K562 (cell line): ENCODE data around the gene NMB. TPM values are rescaled to one million over a fixed set of nuclear protein-coding genes. Genes with fewer than 3 reads are reported as not detected.

Source experiments
- BACH1 ChIP-seq: fragments of 200-800 bp; sonication (Bioruptor generic); IDR thresholded peaks from 2 replicates; pipeline ENCODE4 v1.6.1; 2016; ENCODE audit warnings: missing genetic modification characterization, missing compliant biosample characterization
- BRF2 ChIP-seq: IDR thresholded peaks from 3 replicates; pipeline ENCODE4 v1.6.1; 2011; ENCODE audit warnings: borderline replicate concordance, mild to moderate bottlenecking; ENCODE audit not compliant: insufficient read length, insufficient read depth
- GABPA ChIP-seq: fragments of 200-800 bp; sonication (Bioruptor generic); conservative IDR thresholded peaks from 2 replicates; pipeline ENCODE4 v1.6.1; 2016; ENCODE audit warnings: low read depth, missing genetic modification characterization, missing compliant biosample characterization
- GABPB1 ChIP-seq: sonication (generic); formaldehyde crosslinking; IDR thresholded peaks from 2 replicates; pipeline ENCODE4 v1.8.0; 2022; ENCODE audit warnings: mild to moderate bottlenecking, missing genetic modification reagents
- MXI1 ChIP-seq: IDR thresholded peaks from 2 replicates; pipeline ENCODE4 v1.6.1; 2011; ENCODE audit warnings: low read depth, mild to moderate bottlenecking, improper control_type of control experiment, low read length
- MYC ChIP-seq, 2 experiments: fragments of 250-450 bp in 1 of 2; sonication (Bioruptor Pico) in 1 of 2; IDR thresholded peaks; 2 replicates each; pipeline versions ENCODE4 v1.5.1 to v1.6.1; 2012 to 2021; ENCODE audit warnings: low read depth in 2 of 2, borderline replicate concordance in 1 of 2, improper control_type of control experiment in 1 of 2, low read length in 1 of 2, mild to moderate bottlenecking in 1 of 2, moderate library complexity in 1 of 2
- PHF20 ChIP-seq: fragments of 450-650 bp; IDR thresholded peaks from 2 replicates; pipeline ENCODE4 v1.6.1; 2018; ENCODE audit not compliant: partially characterized antibody
- PHF8 ChIP-seq: fragments of 200-600 bp; sonication (generic); IDR thresholded peaks from 2 replicates; pipeline ENCODE4 v1.6.1; 2012; ENCODE audit warnings: mixed run types, mild to moderate bottlenecking, inconsistent platforms, low read length, moderate library complexity, borderline replicate concordance
- RBM22 ChIP-seq: fragments of 200-400 bp; formaldehyde crosslinking; IDR thresholded peaks from 2 replicates; pipeline ENCODE4 v1.6.1; 2018; ENCODE audit warnings: low read length, low read depth; ENCODE audit not compliant: poor library complexity, severe bottlenecking
- SMC3 ChIP-seq: conservative IDR thresholded peaks from 2 replicates; pipeline ENCODE4 v1.6.1; 2011; ENCODE audit warnings: low read depth, low read length, improper control_type of control experiment; ENCODE audit not compliant: insufficient read depth
- TFE3 ChIP-seq: fragments of 450-650 bp; formaldehyde crosslinking; IDR thresholded peaks from 2 replicates; pipeline ENCODE4 v1.4.0; 2020; ENCODE audit warnings: mild to moderate bottlenecking, mixed read lengths
- TOE1 ChIP-seq, 2 experiments: fragments of 450-650 bp in 1 of 2; sonication (generic) in 1 of 2; formaldehyde crosslinking in 1 of 2; IDR thresholded peaks; 2 replicates each; pipeline versions ENCODE4 v1.7.1 to v1.8.0; 2016 to 2022; ENCODE audit warnings: borderline replicate concordance in 2 of 2, mild to moderate bottlenecking in 2 of 2, antibody characterized with exemption in 1 of 2, inconsistent platforms in 1 of 2, low read depth in 1 of 2, missing genetic modification reagents in 1 of 2, moderate library complexity in 1 of 2
- ZNF316 ChIP-seq: fragments of 450-650 bp; IDR thresholded peaks from 2 replicates; pipeline ENCODE4 v1.6.1; 2016
- ZNF609 ChIP-seq: sonication (generic); formaldehyde crosslinking; IDR thresholded peaks from 2 replicates; pipeline ENCODE4 v1.8.1; 2023; ENCODE audit warnings: missing genetic modification reagents, mild to moderate bottlenecking, borderline replicate concordance
- ZNF75A ChIP-seq: fragments of 450-650 bp; formaldehyde crosslinking; IDR thresholded peaks from 2 replicates; pipeline ENCODE4 v1.4.0; 2020; ENCODE audit warnings: mild to moderate bottlenecking
- ZNF830 ChIP-seq: fragments of 250-450 bp; sonication (Bioruptor Pico); IDR thresholded peaks from 2 replicates; pipeline ENCODE4 v1.5.0; 2021; ENCODE audit warnings: mild to moderate bottlenecking
- polyA plus RNA-seq, 8 experiments: library from polyadenylated mRNA; depleted of rRNA in 4 of 8; stranded (reverse) in 5 of 8; unstranded in 3 of 8; fragments of >200 nt; fragmentation: Nextera tagmentation in 2 of 8; fragmentation: Illumina TruSeq in 1 of 8; extraction: Ambion mirVana in 2 of 8; extraction: Trizol in 1 of 8; gene quantifications; 2 replicates each; pipeline versions ENCODE4 v1.2.1 to v1.2.3, GENCODE V29; 2011 to 2014; ENCODE audit warnings: inconsistent platforms in 1 of 8, missing spikeins in 1 of 8
- total RNA-seq, 7 experiments: library from RNA; depleted of rRNA in 6 of 7; stranded (reverse); fragments of >200 nt in 6 of 7; fragmentation: Illumina TruSeq in 2 of 7; extraction: Trizol in 2 of 7; gene quantifications; 2 replicates each; pipeline versions ENCODE4 v1.2.1 to v1.2.3, GENCODE V29; 2011 to 2021; ENCODE audit warnings: low replicate concordance in 1 of 7

NMB gene
- total and polyA plus RNA-seq, 9 of the 15 experiments (the other 6 are each of a cell fraction or from before 2014, with no cell fraction given): 0.06 to 0.16 (median 0.09) TPM; not detected in 5

GRCh38 chr15:84653910-84654688, 3.9 kb downstream of the NMB start, which contains the start of gene WDR73 (continued):
- peak; percentile 76; the same call in 1 of the 2 replicates for TF ChIP-seq ZNF609 (CRISPR knock-in tag)
- TF ChIP-seq PHF20: peak; percentile 94
- TF ChIP-seq BRF2: no peak
- peak; percentile 89 for TF ChIP-seq PHF8
- peak; percentile 95 for TF ChIP-seq GABPA (tag)
- 0 out of 2 replicates have a peak, but pooled peaks have one; percentile 3 for TF ChIP-seq ZNF830 (CRISPR knock-in tag)
- TF ChIP-seq SMC3: 0 out of 2 replicates have a peak, but pooled peaks have one; percentile 17
- peak; percentile 54; the same call in 1 of the 2 replicates for TF ChIP-seq TOE1 (IDR thresholded peaks at IDR 0.05; ENCODE audit: borderline replicate concordance)
- TF ChIP-seq TOE1 (CRISPR knock-in tag; IDR thresholded peaks at IDR 0.05; ENCODE audit: borderline replicate concordance, low read depth): 0 out of 2 replicates have a peak, but pooled peaks have one; percentile 52
- TF ChIP-seq ZNF316: no peak
- TF ChIP-seq RBM22: peak; percentile 95
- no peak for TF ChIP-seq BACH1 (tag)
- TF ChIP-seq MYC (IDR thresholded peaks at IDR 0.05; ENCODE audit: low read depth, low read length): peak; percentile 56; the same call in 1 of the 2 replicates
- no peak for TF ChIP-seq MYC (CRISPR knock-in tag; IDR thresholded peaks at IDR 0.05; ENCODE audit: borderline replicate concordance, low read depth)
- peak; percentile 91 for TF ChIP-seq MXI1
- no peak for TF ChIP-seq ZNF75A (CRISPR knock-in tag)
- no peak for TF ChIP-seq TFE3 (CRISPR knock-in tag)
- peak; percentile 95 for TF ChIP-seq GABPB1 (CRISPR knock-in tag)
